Activated T-cell treated with anti-CD3 and anti-CD28 coated beads for 4 hours (primary cell): ENCODE results near the gene NOP16.
A peak's percentile ranks its signal among the peaks of the same experiment; 100 is the strongest.

Source experiments
- DNase-seq: peaks from one replicate; pipeline ENCODE4 v3.0.0-alpha.2; 2020

The NOP16 gene, protein sequence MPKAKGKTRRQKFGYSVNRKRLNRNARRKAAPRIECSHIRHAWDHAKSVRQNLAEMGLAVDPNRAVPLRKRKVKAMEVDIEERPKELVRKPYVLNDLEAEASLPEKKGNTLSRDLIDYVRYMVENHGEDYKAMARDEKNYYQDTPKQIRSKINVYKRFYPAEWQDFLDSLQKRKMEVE

DNA sequence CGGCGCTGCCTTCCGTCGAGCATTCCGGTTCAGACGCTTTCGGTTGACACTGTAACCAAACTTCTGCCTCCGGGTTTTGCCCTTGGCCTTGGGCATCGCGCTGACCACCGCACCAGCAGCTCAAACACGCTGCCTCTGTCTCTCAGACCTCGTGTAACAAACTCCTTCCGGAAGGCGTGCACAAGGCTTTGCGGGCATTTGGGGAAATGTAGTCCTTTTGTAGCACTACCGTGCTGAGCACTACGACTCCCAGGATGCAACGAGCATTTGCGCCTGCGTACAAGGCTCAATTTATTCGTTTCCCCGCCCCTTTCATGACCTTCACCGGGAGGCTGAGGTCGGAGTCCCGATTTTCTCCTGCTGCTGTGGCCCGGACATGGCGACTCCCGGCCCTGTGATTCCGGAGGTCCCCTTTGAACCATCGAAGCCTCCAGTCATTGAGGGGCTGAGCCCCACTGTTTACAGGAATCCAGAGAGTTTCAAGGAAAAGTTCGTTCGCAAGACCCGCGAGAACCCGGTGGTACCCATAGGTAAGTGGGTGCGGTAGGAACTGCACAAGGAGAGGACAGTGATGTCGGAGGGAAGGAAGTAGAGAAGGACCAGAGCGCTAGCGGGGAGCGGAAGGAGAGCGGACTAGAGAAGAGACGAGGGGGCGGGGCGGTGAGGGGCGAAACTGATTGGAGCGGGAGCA lies at the start of gene NOP16, which contains the start of gene HIGD2A:
Gene NOP16, minus strand, starts transcription at position 155 of the 691 bp plus-strand sequence. Its CDS starts 59 bp downstream, at position 96.
Gene HIGD2A, plus strand, starts transcription at position 308 of the 691 bp plus-strand sequence. Its CDS starts 69 bp downstream, at position 377.
- DNase-seq, result peak; percentile 99

DNA sequence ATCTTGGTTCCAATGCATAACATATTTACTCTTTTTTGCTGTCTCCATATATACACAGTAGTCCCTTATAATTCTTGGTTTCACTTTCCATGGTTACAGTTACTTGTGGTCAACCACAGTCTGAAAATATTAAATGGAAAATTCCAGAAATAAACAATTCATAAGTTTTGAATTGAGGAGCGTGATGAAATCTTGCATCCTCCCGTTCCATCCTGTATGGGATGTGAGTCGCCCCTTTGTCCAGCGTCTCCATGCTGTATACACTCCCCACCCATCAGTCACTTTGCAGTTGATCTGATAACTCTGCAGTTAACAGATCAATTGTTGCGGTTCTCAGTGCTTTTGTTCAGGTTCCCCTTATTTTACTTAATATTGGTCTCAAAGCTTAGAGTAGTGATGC lies 48.3 kb upstream of the NOP16 start:
- DNase-seq, result no peak

DNA sequence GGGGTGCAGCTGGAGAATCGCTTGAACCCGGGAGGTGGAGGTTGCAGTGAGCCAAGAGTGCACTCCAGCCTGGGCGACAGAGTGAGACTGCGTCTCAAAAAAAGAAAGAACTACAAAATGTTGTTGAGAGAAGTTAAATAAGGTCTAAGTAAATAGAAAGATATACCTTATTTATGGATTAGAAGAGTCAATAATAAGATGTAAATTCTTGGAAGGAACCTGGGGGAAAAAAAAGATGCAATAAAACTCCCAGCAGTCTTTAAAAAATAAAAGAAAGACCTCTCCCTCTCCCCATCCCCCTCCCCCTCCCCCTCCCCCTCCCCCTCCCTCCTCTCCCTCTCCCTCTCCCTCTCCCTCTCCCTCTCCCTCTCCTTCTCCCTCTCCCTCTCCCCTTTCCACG lies 44.3 kb upstream of the NOP16 start:
- no peak for DNase-seq

DNA sequence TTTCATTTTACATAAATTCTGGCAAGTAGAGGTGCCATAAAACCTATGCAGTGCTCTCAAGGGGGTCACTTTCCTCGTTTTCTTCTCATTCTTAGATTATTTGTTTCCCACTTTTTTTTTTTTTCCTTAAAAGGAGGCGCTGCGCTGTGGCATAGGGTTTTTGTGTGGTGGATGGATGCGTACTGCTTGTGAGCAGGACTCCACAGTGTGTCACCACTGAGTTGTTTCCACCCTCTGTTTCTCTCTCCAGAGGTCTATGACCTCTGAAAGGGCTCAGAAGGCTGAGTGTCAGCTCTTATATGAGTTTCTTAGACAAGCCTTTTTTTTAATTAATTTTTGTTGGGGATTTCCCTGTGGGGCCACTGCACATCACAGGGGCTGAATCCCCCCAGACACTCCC lies 41.6 kb upstream of the NOP16 start:
- DNase-seq, result no peak

DNA sequence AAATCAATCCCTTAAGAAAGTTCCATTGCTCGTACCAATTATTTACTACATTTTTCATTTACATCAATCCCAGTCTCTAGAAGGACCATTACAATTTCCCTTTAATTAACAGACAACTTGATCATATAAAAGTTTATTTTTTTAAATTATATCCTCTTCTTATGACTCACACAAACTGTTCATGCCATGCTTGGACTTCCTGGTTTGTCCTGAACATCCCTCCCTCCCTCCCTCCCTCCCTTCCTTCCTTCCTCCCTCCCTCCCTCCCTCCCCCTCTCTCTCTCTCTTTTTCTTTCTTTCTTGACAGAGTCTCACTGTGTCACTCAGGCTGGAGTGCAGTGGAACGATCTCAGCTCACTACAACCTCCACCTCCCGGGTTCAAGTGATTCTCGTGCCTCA lies 39.6 kb upstream of the NOP16 start:
- no peak for DNase-seq

DNA sequence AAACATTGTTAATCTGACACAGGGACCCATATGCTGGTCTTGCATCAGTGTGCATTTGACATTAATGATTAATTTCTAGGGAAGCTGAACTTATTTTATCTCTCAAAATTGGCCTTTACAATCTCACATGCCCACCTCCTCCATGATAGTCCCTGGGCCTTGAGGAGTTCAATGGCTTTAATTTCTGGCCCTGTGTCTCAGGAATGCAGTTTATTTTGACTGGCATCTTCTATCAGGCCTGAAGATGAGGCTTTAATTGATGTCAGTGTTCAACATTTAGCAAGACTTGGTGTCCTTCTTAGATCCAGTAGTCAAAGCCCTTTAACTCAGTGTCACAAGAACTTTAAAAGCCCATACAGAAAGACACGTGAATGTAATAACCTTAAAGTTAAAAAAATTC lies 38.5 kb upstream of the NOP16 start:
- no peak for DNase-seq

DNA sequence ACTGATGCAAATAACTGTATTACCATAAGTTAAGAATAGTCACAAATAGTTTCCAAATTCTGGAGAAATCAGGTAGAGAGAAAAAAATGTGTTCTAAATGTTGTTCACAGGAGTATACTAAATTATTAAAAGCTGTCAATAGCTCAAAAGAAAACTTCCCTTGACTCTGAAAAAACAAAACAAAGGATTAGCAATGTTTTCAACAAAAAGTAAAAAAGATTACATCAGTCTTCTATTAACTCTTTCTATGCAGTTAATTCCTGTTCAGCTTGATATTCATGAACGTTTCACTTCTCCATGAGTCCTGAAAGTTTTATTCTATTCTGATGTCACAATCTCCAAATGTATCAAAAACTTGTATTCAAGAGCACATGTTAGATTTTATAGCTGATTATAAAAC lies 37.4 kb upstream of the NOP16 start:
- DNase-seq, result no peak

DNA sequence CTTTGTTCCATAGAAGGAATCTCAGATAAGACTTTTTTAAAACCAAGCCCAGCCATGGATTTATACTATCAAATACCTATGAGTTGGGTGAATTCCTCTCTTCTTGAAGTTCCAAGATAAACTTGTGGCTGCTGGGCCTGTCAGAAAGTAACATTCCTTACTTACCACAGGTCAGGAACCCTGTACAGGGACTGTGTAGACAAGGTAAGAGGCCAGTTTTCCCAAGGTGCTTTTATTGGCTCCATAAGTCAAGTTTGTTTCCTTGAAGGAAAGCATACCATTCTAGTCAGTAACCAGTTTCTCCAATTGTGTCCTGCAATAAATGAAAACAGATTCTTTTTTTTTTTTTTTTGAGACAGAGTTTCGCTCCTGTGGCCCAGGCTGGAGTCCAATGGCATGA lies 36.7 kb upstream of the NOP16 start:
- no peak for DNase-seq

DNA sequence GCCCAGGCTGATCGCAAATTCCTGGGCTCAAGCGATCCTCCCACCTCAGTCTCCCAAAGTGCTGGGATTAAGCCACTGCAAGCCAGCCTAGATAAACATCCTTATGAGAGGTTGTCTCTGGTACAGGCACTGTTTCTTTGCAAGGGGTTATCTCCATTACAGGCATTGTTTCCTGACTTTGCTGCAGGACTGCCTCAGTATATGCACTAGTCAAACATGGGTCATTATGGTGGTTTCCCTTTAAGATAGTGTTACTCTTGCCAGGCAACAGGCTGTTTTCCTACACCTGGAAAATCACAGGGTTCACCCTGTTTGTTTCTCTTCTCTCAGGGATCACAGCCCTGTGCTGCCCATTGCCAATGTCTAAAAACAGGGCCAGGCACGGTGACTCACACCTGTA lies 35.8 kb upstream of the NOP16 start:
- DNase-seq, result no peak

DNA sequence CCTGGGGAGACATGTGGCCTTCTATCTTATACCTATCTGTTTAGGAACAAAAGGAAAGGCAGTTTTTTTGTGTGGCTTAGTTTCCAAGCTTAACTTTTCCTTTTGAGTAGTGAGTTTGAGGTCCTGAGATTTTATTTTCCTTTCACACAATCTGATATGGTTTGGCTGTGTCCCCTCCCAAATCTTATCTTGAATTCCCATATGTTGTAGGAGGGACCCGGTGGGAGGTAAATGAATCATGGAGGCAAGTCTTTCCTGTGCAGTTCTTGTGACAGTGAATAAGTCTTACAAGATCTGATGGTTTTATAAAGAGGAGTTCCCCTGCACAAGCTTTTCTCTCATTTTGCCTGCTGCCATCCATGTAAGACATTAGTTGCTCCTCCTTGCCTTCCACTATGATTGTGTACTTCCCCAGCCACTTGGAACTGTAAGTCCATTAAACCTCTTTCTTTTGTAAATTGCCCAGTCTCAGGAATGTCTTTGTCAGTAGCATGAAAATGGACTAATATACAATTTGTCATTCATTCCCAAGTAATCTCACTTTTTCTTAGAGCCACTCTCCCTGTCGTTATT lies 32.7 kb upstream of the NOP16 start:
- DNase-seq, result no peak

DNA sequence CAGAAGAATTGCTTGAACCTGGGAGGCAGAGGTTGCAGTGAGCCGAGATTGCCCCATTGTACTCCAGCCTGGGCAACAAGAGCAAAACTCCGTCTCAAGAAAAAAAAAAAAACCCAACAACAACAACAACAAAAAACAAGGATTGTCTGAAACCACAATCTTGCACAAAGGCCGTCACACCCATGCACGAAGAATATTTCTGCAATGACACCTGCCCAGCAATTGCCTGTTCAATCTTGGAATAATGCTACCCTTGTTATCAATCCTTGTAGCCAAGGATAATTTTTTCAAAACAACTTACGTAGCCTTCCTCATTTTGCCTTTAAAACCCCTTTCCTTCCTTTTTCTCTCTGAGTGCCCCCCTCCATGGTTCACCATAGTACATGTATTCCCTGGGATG lies 31.7 kb upstream of the NOP16 start:
- no peak for DNase-seq

DNA sequence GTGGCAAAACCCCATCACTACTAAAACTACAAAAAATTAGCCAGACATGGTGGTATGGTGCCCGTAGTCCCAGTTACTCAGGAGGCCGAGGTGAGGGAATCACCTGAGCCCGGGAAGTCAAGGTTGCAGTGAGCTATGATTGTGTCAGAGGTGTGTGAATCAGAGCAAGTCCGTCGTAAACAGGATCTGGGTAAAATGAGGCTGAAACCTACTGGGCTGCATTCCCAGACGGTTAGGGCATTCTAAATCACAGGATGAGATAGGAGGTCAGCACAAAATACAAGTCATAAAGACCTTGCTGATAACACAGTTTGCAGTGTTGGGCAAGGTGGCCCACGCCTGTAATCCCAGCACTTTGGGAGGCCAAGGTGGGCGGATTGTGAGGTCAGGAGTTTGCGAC lies 29.9 kb upstream of the NOP16 start:
- DNase-seq, result no peak

DNA sequence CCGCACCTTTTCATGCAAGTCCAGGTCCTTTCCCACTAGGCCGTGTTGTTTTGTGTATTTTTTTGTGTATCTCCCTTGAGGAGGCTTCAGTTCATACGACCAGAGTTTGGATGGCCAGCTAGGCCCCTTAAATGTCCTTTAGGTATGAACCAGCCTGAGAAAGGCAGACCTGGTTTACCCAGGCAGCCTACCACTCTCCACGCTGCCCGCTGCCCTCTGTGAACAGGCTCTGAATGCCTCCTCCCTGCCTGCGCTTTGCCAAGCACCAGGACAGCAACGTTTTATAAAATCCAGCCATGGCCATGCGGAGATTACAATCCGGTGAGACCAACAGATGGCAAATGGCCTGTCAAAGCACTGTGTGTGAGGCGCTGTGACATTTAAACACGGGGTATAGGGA lies 28.6 kb upstream of the NOP16 start:
- DNase-seq, result no peak

DNA sequence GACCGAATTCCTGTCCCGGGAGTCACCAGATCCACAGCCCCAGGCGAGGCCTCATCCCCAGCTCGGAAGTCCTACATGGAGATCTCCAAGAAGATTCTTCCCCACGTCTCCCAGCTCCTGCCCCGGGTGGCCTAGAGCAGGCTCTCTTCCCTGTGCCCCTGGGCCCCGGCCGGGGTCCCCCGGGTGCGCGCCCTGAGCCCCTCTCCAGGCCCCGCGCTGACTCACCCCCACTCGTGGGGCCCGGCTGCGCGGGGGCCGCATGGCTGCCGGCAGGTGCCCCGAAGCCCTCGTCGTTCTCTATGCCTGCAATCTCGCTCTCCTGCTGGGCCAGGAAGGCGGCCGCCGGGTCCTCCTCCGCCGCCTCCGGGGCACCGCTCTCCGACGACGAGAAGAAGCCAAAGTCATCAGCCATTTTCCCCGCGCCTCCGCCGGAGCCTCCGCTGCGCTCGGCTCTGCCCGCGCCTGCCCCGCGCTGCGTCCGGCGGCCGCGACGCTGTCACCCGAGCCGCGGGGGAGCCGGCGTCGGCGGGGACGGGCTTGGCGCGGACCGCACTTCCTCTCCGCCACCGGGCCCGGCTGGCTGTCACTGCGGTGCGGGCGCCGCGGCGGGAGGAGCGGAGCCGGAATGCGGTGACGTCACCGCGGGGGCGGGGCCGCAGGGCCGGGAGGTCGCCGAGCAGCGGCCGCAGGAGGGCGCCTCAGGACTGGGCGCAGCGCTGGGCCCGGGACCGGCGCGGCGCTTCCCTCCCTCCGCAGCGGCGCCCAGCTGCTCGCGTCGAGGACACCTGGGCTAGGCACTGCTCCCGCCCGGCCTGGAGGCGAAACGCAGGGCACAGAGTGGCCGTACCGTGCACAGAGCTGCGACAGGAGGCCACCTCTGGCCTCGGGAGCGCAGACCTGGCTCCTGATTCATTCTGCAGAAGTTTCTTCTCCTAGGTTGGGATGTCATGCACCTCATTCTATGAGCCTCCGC lies 27.8 kb upstream of the NOP16 start, which contains the start of gene CLTB:
Gene CLTB, minus strand, starts transcription at position 588 of the 973 bp plus-strand sequence. Its CDS starts 176 bp downstream, at position 412.
- peak; percentile 87 for DNase-seq

DNA sequence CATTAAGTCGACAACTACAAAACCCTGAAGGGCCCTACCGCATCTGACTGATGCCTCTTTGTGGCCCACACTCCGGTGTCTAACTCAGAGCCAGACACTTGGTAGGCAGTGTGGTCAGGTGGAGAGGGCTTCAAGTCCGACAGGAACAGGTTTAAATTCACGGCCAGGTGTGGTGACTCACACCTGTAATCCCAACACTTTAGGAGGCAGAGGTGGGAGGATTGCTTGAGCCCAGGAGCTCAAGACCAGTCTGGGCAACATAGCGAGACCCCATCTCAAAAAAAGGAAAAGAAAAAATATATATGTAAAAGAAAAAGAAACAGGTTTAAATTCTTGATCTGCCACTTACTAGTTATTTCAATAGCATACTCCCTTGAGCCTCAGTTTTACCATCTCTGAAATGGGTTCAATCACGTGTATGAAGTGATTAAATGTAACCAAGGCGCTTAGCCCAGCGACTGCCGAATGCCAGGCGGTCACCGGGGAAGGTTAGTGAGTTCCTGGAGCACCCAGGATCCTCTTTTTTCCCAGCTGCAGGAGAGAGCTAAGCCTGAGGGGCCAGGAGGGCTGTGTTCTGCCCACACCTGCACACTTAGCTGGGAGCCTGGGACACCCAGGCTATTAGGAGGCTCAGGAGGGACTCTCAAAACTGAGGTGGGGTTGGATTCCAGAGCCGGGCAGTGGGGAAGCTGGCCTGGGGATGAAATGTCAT lies 27.0 kb upstream of the NOP16 start:
- no peak for DNase-seq

DNA sequence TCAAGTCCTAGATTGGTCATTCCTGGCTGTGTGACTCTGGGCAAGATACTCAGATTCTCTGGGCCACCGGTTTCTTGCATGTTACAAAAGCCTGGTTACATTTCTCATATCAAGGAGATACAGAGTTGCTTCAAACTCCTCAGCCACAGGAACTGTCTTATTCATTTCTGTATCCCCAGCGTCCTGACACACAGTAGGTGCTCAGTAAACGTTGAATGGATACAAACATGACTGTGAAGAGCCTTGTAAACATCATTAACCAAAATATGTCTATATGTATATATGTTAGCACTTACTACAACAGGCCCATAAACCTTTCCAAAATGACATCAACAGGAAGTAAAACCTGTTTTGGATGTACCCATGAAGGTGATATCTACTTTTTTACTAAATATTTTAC lies 26.3 kb upstream of the NOP16 start:
- DNase-seq, result no peak

DNA sequence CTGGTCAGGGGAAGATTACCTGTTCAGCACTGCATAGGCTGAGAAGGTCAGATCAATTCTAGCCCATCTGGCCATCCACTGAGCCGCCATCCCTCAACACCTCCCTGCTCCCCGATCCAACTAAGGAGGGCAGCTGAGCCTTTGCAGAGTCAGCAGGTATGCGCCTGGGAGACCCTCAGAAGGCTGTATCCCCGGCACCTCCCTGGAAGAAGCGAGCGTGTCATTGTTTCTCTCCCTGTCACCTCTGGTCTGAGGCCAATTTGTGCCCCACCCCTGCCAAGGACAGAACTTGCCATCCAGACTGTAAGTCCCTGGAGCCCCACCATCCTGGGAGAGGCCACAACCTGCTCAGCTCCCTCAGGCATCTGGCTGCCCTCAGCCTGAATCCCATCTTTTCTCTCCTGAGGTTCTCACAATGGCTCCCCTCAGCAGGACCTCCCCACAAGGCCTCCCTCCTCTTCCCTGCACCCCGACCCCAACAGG lies 25.4 kb upstream of the NOP16 start:
- DNase-seq, result no peak

DNA sequence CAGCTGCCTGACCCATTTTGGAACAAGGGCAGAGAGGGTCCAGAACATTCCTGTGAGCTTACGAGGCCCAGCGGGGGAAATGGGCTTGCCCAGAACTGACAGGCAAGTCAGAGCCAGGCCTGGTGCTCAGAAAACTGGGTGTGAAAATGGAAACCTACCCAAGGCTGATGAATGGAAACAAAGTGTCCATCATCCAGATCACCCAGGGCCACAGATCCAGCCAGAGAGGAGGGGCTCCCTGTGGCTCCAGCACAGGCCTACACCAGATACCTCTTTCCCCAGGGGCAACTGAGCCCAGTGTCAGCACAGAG lies 24.8 kb upstream of the NOP16 start:
- no peak for DNase-seq

DNA sequence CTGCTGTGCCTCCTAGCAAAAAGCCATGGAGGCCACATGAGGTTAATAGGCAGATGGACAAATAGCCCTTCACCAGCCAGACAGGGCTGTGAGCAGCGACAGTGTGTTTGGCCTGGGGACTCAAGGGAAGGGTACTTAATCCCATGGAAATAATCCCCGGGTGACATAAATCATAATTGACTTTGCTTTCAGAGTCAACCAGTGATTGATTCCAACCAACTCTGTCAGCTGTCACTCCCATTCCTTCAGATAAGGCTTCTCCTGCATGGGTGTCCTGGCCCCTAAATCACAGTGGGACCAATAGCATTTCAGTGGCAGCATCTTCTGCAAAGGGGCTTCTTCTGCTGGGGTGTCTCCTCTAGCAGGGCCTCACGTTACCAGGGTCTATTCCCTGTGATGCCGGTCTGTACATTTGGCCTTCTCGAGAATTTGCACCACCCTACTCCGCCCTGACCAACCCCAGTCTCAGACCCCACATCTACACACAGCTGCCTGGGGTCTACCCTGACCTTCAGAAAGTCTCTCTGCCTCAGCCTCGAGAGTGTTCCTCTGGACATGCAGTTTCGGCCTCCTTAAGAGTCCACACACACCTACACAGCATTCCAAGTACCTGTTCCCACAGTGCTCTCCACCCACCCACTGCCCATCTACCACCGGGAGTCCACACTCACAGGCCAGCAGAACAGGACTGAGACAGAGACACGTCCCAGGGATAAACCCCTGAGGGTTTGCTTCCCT lies 24.3 kb upstream of the NOP16 start:
- DNase-seq, result no peak

DNA sequence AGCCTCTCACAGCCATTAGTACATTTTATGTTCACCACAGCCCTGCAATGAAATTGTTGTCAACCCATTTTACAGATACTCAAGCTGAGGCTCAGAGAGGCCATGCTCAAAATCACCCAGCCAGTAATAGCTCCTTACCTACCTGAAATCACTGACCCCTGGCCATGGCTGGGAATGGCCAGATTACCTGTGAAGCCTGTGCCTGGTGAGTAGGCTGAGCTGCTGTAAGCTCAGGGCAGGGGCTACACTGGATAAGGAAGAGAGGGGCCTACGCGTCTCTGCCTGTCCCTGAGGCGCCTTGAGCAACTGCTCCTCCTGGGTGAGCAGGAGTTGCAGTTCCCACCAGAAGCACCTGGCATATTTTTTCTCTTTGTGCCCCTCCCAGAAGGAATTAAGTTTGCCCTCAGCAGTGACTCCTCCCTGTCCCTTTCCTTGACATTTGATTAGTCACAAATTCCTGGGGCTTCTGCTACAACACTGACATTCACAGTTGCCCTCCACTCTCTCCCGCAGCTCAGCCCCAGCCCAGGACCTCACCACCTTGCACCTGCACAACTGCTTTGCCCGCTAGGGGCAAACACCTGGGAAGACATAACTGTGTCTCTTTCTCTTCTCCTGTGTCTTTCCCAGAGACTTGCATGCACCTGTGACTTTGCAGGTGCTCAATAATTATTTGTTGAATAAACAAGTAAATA lies 22.2 kb upstream of the NOP16 start:
- no peak for DNase-seq

DNA sequence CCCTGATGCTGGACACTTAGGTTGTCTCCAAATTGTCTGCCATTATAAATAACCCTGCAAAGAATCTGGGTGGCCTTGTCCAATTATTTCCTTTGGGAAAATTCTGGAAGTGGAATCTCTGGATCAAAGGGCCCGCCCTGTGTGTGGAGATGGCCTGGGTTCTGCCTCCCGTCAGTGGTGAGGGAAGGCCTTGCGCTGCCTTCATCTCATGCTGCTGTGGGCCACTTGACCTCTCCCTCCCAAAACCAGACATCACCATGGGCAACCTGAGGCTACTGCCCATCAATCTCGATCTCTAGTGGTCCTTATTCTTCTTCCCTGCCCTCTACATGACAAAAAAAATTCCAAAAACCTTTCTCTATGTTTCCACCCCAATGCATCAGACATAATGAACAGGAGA lies 21.4 kb upstream of the NOP16 start:
- no peak for DNase-seq
